B cell (primary cell): Measurements from ENCODE around the gene PPP1R14B.

Experiments used
- EZH2 ChIP-seq: IDR thresholded peaks from 2 replicates; pipeline ENCODE4 v1.6.1; 2012; ENCODE audit warnings: borderline replicate concordance, low read depth, mild to moderate bottlenecking, moderate library complexity, low read length; ENCODE audit not compliant: insufficient read depth, poor library complexity, severe bottlenecking
- TF ChIP-seq, protein P1 (sequence below): fragments of 200-600 bp; IDR thresholded peaks from one replicate; pipeline ENCODE4 v1.8.0; 2022; ENCODE audit warnings: antibody characterized with exemption, mild to moderate bottlenecking

DNA sequence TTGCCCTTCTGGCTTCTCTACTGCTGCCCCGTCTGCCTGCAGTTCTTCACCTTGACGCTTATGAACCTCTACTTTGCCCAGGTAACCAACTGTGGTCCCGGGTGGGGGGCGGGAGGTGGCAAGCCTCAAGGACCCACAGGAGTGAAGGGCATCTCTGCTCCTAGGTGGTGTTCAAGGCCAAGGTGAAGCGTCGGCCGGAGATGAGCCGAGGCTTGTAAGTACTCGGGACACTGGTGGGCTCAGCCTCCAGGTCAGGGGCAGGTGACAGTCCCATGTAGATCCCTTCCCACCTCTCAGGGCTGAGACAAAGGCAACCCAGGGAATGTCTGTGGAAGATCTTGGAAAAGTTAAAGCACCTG, 40.0 kb upstream of the PPP1R14B start:
- TF ChIP-seq, protein P1, sequence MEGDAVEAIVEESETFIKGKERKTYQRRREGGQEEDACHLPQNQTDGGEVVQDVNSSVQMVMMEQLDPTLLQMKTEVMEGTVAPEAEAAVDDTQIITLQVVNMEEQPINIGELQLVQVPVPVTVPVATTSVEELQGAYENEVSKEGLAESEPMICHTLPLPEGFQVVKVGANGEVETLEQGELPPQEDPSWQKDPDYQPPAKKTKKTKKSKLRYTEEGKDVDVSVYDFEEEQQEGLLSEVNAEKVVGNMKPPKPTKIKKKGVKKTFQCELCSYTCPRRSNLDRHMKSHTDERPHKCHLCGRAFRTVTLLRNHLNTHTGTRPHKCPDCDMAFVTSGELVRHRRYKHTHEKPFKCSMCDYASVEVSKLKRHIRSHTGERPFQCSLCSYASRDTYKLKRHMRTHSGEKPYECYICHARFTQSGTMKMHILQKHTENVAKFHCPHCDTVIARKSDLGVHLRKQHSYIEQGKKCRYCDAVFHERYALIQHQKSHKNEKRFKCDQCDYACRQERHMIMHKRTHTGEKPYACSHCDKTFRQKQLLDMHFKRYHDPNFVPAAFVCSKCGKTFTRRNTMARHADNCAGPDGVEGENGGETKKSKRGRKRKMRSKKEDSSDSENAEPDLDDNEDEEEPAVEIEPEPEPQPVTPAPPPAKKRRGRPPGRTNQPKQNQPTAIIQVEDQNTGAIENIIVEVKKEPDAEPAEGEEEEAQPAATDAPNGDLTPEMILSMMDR = no peak
- no peak for TF ChIP-seq EZH2
